ENCODE measurements around the gene HSPA1A.

The HSPA1A gene

GRCh38 chr6:31815025-31815838, at the start of gene HSPA1A, which contains the start of gene HSPA1L:
HSPA1A (plus strand) TSS chr6:31815543; CDS start chr6:31815757, 214 bp downstream.
HSPA1L (minus strand) TSS chr6:31815283; CDS start chr6:31811972, 3,311 bp downstream.
- no peak for DNase-seq (ENCODE audit: low read depth)

- DNase-seq (ENCODE audit: low read depth) = no peak
Measured at GRCh38 chr6:31765559-31765909, 49.8 kb upstream of the HSPA1A start.

- DNase-seq (ENCODE audit: low read depth) = no peak
Measured at GRCh38 chr6:31765910-31766794, 49.2 kb upstream of the HSPA1A start.

- DNase-seq (ENCODE audit: low read depth) = no peak
Measured at GRCh38 chr6:31767096-31767645, 48.2 kb upstream of the HSPA1A start.

DNA sequence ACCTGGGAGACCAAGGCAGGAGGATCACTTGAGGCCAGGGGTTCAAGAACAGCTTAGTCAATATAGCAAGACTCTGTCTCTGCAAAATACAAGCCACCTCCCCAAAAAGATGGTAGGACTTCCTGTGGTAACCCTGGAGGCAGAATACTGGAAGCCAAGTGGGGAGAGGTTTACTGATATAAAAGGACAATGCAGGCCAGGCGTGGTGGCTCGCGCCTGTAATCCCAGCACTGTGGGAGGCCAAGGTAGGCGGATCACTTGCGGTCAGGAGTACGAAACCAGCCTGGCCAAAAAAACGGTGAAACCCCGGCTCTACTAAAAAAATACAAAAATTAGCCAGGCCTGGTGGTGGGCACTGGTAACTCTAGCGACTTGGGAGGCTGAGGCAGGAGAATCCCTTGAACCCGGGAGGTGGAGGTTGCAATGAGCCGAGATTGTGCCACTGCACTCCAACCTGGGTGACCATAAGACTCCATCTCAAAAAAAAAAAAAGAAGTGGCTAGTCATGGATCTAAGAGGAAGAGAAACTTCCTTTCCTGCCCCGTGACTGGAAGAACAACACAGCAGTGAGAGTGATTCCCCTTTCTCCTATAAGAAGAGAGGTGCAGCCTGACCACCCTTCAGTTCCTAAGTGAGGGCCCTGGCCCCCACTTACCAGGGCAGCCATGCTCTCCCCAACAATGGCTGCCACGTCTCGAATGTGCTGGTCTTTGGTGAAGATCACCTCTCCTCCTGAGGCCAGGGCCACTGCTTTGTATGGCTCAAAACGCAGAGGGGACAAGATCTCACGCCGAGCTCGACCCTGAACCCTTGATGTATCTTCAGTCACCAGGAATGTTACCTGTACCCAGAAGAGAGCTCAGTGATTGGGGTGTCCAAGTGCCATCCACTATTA, 46.7 kb upstream of the HSPA1A start:
- no peak for DNase-seq (ENCODE audit: low read depth)

DNA sequence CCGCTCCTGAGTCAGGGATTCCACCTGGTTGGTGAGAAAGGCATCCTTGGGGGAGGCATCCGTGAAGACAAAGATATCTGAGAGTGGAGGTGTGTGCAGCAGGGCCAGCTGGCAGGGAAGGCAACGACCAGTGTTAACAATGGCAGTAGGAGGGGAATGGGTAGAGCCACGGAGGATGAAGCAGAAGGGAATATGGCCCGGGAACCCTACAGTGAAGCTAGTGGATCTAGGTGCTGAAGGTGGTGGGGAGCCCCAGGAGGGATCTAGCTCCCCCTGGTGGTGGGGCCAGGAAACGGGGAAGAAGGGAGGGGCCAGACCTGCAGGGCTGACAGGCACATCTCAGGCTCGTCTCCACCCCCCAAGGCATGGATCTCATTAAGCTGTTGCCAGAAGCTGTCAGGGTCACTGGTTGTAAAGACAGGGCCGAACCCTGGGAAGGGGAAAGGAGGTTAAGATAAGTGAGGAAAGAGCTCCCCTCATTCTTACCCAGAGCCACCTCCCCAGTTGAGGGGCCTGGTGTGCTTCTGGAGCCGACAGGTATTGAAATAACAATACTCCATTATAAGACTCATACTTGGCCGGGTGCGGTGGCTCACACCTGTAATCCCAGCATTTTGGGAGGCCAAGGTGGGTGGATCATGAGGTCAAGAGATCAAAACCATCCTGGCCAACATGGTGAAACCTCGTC, 45.5 kb upstream of the HSPA1A start:
- peak; percentile 71 for DNase-seq (ENCODE audit: low read depth)

GRCh38 chr6:31770860-31771259, 44.5 kb upstream of the HSPA1A start:
- no peak for DNase-seq (ENCODE audit: low read depth)

DNA sequence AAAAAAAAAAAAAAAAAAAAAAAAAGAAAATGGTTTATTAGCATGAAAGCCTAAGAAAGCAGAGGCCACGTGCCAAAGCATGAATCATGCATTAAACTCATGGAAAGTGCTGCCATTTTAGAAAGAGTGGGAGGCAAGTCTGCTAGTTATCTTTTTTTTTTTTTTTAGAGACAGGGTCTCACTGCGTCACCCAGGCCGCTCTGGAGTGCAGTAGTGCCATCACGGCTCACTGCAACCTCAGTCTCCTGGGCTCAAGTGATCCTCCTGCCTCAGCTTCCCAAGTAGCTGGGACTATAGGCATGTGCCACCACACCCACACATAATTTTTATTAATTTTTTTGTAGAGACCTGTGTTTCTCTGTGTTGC, 43.4 kb upstream of the HSPA1A start:
- no peak for DNase-seq (ENCODE audit: low read depth)

DNA sequence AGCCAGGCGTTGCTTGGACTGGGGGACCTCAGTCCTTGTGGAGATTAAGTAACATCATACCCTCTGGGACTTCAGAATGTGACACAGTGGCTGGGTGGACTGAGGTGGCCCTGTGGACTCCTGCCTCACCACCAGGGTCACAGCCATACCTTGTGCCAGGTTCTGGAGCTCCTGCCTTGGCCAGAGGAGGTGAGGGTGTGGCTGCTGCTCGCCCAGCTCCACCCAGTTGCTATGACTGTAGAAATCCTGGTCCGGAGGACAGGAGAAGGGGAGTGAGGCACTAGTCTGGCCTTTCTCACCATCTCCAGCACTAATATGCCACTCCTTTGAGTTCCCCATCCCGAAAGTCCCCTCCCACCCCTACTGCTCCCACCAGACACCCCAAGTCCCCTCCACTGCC, 40.2 kb upstream of the HSPA1A start:
- DNase-seq (ENCODE audit: low read depth) = no peak

DNA sequence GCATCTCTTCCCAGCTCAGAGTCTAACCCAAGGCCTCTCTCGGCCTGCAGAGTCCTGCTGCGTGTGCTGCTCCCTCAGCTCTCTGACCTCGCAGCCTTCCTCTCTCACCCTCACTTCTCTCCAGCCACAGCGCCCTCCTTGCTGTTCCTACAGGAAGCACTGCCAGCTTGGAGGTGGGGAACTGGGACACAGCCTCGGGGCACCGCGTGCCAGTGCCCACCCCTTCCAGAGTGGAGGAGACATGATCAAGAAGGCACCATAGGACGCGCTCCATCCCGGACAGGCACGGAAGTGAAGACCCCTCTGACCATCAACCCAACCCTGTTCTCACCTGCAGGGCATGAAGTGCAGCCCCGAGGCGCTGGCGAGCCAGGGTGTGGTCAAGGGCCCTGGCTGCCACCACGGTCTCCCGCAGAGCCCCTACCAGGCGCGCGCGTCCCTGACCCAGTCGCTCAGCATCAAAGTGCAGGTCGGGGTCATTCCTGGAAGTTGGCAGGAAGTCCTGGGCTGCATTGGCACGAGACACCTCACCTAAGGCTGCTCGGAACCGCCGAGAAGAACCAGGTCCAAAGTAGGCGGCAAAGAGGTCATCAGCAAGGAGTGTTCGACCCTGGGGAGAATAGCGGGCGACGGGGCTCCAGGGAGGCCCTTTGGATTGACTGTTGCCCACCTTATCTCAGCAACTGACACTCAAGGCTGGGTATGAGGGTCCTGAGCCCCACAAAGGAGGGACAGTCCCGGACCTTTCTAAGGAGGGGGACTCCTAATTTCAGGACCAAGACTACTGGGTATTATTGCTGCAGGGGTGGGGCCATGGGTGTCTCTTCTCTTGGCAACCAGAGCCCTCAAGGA, 39.5 kb upstream of the HSPA1A start:
- no peak for DNase-seq (ENCODE audit: low read depth)

GRCh38 chr6:31776485-31776988, 38.8 kb upstream of the HSPA1A start:
- no peak for DNase-seq (ENCODE audit: low read depth)

- DNase-seq (ENCODE audit: low read depth) = peak; percentile 83
Measured at GRCh38 chr6:31776989-31777666, 38.2 kb upstream of the HSPA1A start, which contains the start of gene VWA7. VWA7 (minus strand) TSS chr6:31777328; CDS start chr6:31776779, 549 bp downstream.

DNA sequence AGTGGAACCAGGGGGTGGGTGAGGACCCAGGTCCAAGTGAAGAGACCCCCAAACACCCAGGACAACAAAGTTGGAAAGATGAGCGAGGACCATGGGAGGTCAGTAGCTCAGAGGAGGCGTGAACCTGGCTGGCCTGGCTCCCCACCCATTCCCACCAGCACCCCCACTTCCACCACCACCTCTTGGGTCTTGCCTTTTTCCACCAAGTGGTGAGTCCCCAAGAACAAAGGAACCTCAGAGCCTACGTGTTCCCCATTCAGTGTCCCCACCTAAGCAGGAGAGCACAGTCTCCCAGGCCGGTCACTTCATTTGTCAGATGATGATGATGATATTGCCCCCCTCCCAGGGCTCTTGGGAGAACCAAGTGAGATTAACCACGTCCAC, 37.7 kb upstream of the HSPA1A start:
- no peak for DNase-seq (ENCODE audit: low read depth)

- DNase-seq (ENCODE audit: low read depth) = no peak
Measured at GRCh38 chr6:31778193-31778592, 37.1 kb upstream of the HSPA1A start.

- DNase-seq (ENCODE audit: low read depth) = no peak
Measured at GRCh38 chr6:31778999-31779885, 36.1 kb upstream of the HSPA1A start.

DNA sequence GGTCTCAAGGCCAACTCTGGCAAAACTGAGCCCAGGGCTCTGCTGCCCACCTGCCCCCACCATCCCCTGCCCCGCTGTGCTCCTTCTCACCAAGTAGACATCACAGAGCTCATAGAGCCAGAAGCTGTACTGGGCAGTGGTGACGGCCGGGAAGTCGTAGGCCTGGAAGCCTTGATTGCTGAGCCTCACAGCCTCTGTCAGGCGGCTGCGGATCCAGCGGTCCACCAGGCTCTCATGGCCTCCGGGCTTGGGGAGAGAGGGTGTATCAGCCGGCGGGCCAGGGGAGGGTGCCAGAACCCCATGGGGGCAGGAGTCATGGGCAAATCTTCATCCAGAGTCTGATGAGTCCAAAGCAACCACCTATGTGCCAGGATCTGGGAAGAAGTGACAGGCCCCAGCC, 35.4 kb upstream of the HSPA1A start:
- no peak for DNase-seq (ENCODE audit: low read depth)

- no peak for DNase-seq (ENCODE audit: low read depth)
Measured at GRCh38 chr6:31780507-31781243, 34.7 kb upstream of the HSPA1A start.

Data from CMK (cell line).